HEK293 (cell line): ENCODE results near the gene ADRB1.

Experiments used
- CTCF ChIA-PET: fragments of 350-600 bp; formaldehyde crosslinking; extraction: SDS; loops from one replicate; lab custom pipeline; 2021; ENCODE audit warnings: antibody characterized with exemption; lab: Yijun Ruan, JAX
- POLR2A ChIA-PET: fragments of 300-600 bp; formaldehyde crosslinking; extraction: SDS; loops from one replicate; lab custom pipeline; 2020; ENCODE audit warnings: antibody characterized with exemption, inconsistent platforms; lab: Yijun Ruan, JAX
- H3K27ac ChIP-seq: fragments of 200-500 bp; sonication (Bioruptor generic); 2 replicates; pipeline ENCODE4 v1.5.1; 2014; ENCODE audit warnings: low read depth, low read length, control low read depth, inconsistent platforms; ENCODE audit errors: extremely low read depth
- H3K36me3 ChIP-seq, 2 experiments: fragments of 200-500 bp in 1 of 2; sonication (Bioruptor generic) in 1 of 2; 1 replicate in 1 of 2; 2 replicates in 1 of 2; pipeline ENCODE4 v1.5.1; 2014 to 2017; ENCODE audit warnings: inconsistent platforms in 2 of 2, low read length in 2 of 2; ENCODE audit not compliant: control insufficient read depth in 2 of 2, insufficient read depth in 1 of 2
- H3K4me1 ChIP-seq: fragments of 200-500 bp; sonication (Bioruptor generic); 2 replicates; pipeline ENCODE4 v1.5.1; 2014; ENCODE audit warnings: mild to moderate bottlenecking, low read length, inconsistent platforms; ENCODE audit not compliant: control insufficient read depth, insufficient read depth
- H3K4me3 ChIP-seq: 2 replicates; pipeline ENCODE4 v1.5.1; 2011; ENCODE audit warnings: low read depth, mild to moderate bottlenecking, control low read depth, low read length, moderate library complexity
- H3K9me3 ChIP-seq: fragments of 200-500 bp; sonication (Bioruptor generic); 2 replicates; pipeline ENCODE4 v1.5.1; 2014; ENCODE audit warnings: low read depth, low read length, inconsistent platforms; ENCODE audit not compliant: control insufficient read depth, insufficient read depth
- FEZF1 ChIP-seq: fragments of 450-650 bp; formaldehyde crosslinking; IDR thresholded peaks from 2 replicates; pipeline ENCODE4 v1.5.1; 2016; ENCODE audit warnings: missing biosample characterization, missing genetic modification characterization
- IKZF3 ChIP-seq: fragments of 450-650 bp; IDR thresholded peaks from 2 replicates; pipeline ENCODE4 v1.5.0; 2018; ENCODE audit warnings: missing biosample characterization, mild to moderate bottlenecking, missing genetic modification characterization, moderate library complexity
- YY1 ChIP-seq: fragments of 450-650 bp; formaldehyde crosslinking; IDR thresholded peaks from 2 replicates; pipeline ENCODE4 v1.5.1; 2018; ENCODE audit warnings: missing biosample characterization, missing genetic modification characterization
- ZFP69B ChIP-seq: fragments of 450-650 bp; formaldehyde crosslinking; IDR thresholded peaks from 2 replicates; pipeline ENCODE4 v1.5.1; 2016; ENCODE audit warnings: missing biosample characterization, missing genetic modification characterization
- ZNF221 ChIP-seq: fragments of 450-650 bp; formaldehyde crosslinking; IDR thresholded peaks from 2 replicates; pipeline ENCODE4 v1.5.1; 2017; ENCODE audit warnings: missing biosample characterization, missing genetic modification characterization, borderline replicate concordance
- ZNF274 ChIP-seq, 2 experiments: fragments of 200-500 bp in 1 of 2; fragments of 450-650 bp in 1 of 2; sonication (Bioruptor generic) in 1 of 2; formaldehyde crosslinking in 1 of 2; IDR thresholded peaks; 2 replicates each; pipeline versions ENCODE4 v1.5.1 to v1.6.1; 2014 to 2016; ENCODE audit warnings: borderline replicate concordance in 1 of 2, inconsistent platforms in 1 of 2, low read length in 1 of 2, missing biosample characterization in 1 of 2, missing genetic modification characterization in 1 of 2
- ZNF366 ChIP-seq: fragments of 450-650 bp; formaldehyde crosslinking; conservative IDR thresholded peaks from 2 replicates; pipeline ENCODE4 v1.5.1; 2016; ENCODE audit warnings: missing biosample characterization, missing genetic modification characterization
- ZNF555 ChIP-seq: fragments of 450-650 bp; formaldehyde crosslinking; conservative IDR thresholded peaks from 2 replicates; pipeline ENCODE4 v1.5.1; 2017; ENCODE audit warnings: missing biosample characterization, mild to moderate bottlenecking, missing genetic modification characterization, inconsistent platforms
- ZNF560 ChIP-seq: fragments of 450-650 bp; formaldehyde crosslinking; IDR thresholded peaks from 2 replicates; pipeline ENCODE4 v1.5.1; 2017; ENCODE audit warnings: missing biosample characterization, missing genetic modification characterization, borderline replicate concordance
- ZNF621 ChIP-seq: fragments of 450-650 bp; formaldehyde crosslinking; IDR thresholded peaks from 2 replicates; pipeline ENCODE4 v1.5.1; 2017; ENCODE audit warnings: missing biosample characterization, missing genetic modification characterization
- ZNF670 ChIP-seq: fragments of 450-650 bp; formaldehyde crosslinking; IDR thresholded peaks from 2 replicates; pipeline ENCODE4 v1.5.1; 2016; ENCODE audit warnings: missing biosample characterization, missing genetic modification characterization, low read depth
- ZNF777 ChIP-seq: fragments of 450-650 bp; formaldehyde crosslinking; IDR thresholded peaks from 2 replicates; pipeline ENCODE4 v1.5.1; 2017; ENCODE audit warnings: missing biosample characterization, missing genetic modification characterization, borderline replicate concordance
- TF ChIP-seq, protein P1 (sequence below): fragments of 450-650 bp; formaldehyde crosslinking; IDR thresholded peaks from 2 replicates; pipeline ENCODE4 v1.5.1; 2016; ENCODE audit warnings: missing biosample characterization, missing genetic modification characterization
- TF ChIP-seq, protein P2 (sequence below): fragments of 450-650 bp; formaldehyde crosslinking; IDR thresholded peaks from 2 replicates; pipeline ENCODE4 v1.5.1; 2016; ENCODE audit warnings: missing biosample characterization, missing genetic modification characterization
- TF ChIP-seq, protein P3 (sequence below): fragments of 450-650 bp; formaldehyde crosslinking; IDR thresholded peaks from 2 replicates; pipeline ENCODE4 v1.5.1; 2017; ENCODE audit warnings: missing biosample characterization, missing genetic modification characterization
- TF ChIP-seq, protein P4 (sequence below): fragments of 450-650 bp; IDR thresholded peaks from 2 replicates; pipeline ENCODE4 v1.5.1; 2018; ENCODE audit warnings: missing biosample characterization, mild to moderate bottlenecking, missing genetic modification characterization
- TF ChIP-seq, protein P5 (sequence below): fragments of 450-650 bp; formaldehyde crosslinking; optimal IDR thresholded peaks from 2 replicates; pipeline ENCODE3; 2016; ENCODE audit warnings: missing biosample characterization, mild to moderate bottlenecking, missing genetic modification characterization

The ADRB1 gene

DNA sequence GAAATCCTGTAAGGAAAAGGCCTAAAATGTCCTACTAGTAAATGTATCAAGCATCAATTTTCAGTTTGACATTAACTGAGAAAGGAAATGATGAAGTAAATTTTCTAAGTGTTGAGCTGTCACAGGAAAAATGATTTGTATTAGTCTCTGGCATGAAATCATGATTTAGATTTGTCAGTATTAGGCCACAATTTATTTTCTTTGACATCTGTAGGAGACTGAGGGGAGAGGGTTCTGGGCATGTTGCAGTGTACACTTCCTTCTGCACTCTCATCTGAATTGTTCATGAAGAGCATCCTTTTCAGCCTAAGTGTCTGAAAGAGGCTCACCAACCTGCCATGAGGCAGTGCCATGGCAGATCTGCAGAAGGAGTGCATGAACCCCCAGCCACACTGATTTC, 15.9 kb downstream of the ADRB1 start (continued):
- TF ChIP-seq, protein P1, sequence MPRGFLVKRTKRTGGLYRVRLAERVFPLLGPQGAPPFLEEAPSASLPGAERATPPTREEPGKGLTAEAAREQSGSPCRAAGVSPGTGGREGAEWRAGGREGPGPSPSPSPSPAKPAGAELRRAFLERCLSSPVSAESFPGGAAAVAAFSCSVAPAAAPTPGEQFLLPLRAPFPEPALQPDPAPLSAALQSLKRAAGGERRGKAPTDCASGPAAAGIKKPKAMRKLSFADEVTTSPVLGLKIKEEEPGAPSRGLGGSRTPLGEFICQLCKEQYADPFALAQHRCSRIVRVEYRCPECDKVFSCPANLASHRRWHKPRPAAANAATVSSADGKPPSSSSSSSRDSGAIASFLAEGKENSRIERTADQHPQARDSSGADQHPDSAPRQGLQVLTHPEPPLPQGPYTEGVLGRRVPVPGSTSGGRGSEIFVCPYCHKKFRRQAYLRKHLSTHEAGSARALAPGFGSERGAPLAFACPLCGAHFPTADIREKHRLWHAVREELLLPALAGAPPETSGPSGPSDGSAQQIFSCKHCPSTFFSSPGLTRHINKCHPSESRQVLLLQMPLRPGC = no peak
- no peak for TF ChIP-seq YY1 (tag by site-specific recombination)

DNA sequence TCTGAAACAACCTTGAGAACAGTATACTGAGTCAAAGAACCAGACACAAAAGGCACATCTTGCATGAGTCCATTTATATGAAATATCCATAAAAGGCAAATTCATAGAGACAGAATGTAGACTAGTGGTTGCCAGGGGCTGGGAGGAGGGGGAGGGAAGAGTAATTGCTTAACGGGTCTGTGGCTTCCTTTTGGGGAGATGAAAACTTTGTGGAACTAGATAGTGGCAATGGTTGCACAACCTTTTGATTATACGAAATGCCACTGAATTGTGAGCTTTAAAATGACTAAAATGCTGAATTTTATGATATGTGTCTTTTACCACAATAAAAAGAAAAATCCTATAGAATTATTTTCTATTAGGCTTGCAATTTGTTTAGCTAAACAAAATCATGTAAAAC, 16.8 kb downstream of the ADRB1 start:
- TF ChIP-seq, protein P2, sequence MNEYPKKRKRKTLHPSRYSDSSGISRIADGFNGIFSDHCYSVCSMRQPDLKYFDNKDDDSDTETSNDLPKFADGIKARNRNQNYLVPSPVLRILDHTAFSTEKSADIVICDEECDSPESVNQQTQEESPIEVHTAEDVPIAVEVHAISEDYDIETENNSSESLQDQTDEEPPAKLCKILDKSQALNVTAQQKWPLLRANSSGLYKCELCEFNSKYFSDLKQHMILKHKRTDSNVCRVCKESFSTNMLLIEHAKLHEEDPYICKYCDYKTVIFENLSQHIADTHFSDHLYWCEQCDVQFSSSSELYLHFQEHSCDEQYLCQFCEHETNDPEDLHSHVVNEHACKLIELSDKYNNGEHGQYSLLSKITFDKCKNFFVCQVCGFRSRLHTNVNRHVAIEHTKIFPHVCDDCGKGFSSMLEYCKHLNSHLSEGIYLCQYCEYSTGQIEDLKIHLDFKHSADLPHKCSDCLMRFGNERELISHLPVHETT (tag by site-specific recombination) = no peak
- no peak for TF ChIP-seq FEZF1
- ChIA-PET POLR2A (no interaction called here), CTCF (interaction anchor here (0.7 to 2.2 kb wide), 4 partner anchors 8 to 814 kb away, joined by 3 to 9 read pairs (median 4); no protein-coding TSS in a partner anchor)
- Histone ChIP-seq H3K36me3 (no peaks in the 10 kb centered on the region), H3K4me1 (no peaks in the 10 kb centered on the region), H3K4me3 (no peak overlapping the region), H3K27ac (no peak overlapping the region), H3K9me3 (no peaks in the 10 kb centered on the region)

DNA sequence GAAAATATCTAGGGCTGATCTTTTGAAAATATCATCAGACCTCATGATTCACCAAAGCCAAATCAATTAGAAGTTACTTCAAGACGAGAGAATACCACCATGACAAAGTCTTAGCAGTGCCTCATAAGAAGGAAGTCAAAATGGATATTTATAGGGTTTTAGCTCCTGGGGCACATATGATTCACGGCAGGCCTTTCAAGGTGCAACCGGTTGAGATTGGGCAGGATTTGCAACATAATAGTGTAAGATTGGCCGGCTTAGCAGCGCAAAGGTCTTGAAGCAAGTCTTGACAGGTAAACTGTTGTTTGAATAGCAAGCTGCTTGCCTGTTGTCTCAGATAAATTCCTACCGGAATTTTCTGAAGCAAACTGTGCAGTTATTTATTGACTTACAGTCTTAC, 17.5 kb downstream of the ADRB1 start:
- Histone ChIP-seq H3K4me3 (no peak overlapping the region), H3K27ac (no peak overlapping the region), H3K9me3 (no peaks in the 10 kb centered on the region), H3K4me1 (no peaks in the 10 kb centered on the region), H3K36me3 (no peaks in the 10 kb centered on the region)
- TF ChIP-seq ZNF777 (tag by site-specific recombination) (no peak), IKZF3 (tag by site-specific recombination) (no peak), ZNF274 (IDR thresholded peaks at IDR 0.05; ENCODE audit: low read length) (no peak), ZNF274 (tag by site-specific recombination; IDR thresholded peaks at IDR 0.05; ENCODE audit: borderline replicate concordance) (no peak), ZNF560 (tag by site-specific recombination) (no peak), ZNF221 (tag by site-specific recombination) (no peak)
- TF ChIP-seq, protein P3, sequence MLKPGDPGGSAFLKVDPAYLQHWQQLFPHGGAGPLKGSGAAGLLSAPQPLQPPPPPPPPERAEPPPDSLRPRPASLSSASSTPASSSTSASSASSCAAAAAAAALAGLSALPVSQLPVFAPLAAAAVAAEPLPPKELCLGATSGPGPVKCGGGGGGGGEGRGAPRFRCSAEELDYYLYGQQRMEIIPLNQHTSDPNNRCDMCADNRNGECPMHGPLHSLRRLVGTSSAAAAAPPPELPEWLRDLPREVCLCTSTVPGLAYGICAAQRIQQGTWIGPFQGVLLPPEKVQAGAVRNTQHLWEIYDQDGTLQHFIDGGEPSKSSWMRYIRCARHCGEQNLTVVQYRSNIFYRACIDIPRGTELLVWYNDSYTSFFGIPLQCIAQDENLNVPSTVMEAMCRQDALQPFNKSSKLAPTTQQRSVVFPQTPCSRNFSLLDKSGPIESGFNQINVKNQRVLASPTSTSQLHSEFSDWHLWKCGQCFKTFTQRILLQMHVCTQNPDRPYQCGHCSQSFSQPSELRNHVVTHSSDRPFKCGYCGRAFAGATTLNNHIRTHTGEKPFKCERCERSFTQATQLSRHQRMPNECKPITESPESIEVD (tag by site-specific recombination) = no peak
- CTCF ChIA-PET = interaction anchor here (1.5 kb wide), 1 partner anchor 11 kb away, joined by 5 read pairs; no protein-coding TSS in a partner anchor
- POLR2A ChIA-PET = no interaction called here

DNA sequence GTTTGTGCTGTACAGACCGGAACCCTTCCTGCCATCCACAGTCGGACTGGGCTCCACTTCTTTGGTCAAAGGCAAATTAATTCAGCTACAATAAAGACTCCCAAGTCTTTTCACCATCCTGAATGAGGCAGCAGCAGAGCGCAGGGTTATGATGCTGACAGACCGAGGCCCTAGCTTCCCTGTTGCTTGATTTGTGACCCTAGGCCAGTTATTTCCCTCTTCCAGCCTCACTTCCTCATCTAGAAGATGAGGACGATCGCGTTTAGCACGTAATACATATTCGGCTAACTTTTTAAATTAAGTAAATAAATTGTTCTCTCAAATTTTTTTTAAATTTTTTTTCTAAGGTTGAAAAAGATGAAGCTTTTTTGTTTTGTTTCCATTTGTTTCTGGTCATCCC, 18.1 kb downstream of the ADRB1 start:
- TF ChIP-seq, protein P4, sequence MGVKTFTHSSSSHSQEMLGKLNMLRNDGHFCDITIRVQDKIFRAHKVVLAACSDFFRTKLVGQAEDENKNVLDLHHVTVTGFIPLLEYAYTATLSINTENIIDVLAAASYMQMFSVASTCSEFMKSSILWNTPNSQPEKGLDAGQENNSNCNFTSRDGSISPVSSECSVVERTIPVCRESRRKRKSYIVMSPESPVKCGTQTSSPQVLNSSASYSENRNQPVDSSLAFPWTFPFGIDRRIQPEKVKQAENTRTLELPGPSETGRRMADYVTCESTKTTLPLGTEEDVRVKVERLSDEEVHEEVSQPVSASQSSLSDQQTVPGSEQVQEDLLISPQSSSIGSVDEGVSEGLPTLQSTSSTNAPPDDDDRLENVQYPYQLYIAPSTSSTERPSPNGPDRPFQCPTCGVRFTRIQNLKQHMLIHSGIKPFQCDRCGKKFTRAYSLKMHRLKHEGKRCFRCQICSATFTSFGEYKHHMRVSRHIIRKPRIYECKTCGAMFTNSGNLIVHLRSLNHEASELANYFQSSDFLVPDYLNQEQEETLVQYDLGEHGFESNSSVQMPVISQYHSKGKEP (tag by site-specific recombination) = no peak
- TF ChIP-seq ZNF366 (tag by site-specific recombination) = no peak
- no peak for TF ChIP-seq ZNF670 (tag by site-specific recombination)
- TF ChIP-seq ZFP69B (tag by site-specific recombination) = no peak
- TF ChIP-seq, protein P5, sequence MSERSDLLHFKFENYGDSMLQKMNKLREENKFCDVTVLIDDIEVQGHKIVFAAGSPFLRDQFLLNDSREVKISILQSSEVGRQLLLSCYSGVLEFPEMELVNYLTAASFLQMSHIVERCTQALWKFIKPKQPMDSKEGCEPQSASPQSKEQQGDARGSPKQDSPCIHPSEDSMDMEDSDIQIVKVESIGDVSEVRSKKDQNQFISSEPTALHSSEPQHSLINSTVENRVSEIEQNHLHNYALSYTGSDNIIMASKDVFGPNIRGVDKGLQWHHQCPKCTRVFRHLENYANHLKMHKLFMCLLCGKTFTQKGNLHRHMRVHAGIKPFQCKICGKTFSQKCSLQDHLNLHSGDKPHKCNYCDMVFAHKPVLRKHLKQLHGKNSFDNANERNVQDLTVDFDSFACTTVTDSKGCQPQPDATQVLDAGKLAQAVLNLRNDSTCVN (tag by site-specific recombination) = no peak
- TF ChIP-seq, protein P2 (tag by site-specific recombination) = no peak
- no peak for TF ChIP-seq ZNF621 (tag by site-specific recombination)
- TF ChIP-seq ZNF555 (tag by site-specific recombination) = no peak
- TF ChIP-seq, all 188 proteins: peak for 0
- Histone ChIP-seq H3K27ac (no peak overlapping the region), H3K36me3 (no peaks in the 10 kb centered on the region), H3K4me1 (no peaks in the 10 kb centered on the region), H3K4me3 (no peak overlapping the region), H3K9me3 (no peaks in the 10 kb centered on the region)
- ChIA-PET POLR2A (no interaction called here), CTCF (no interaction called here)
